ENCODE data around the gene RPL32.

The RPL32 gene

GRCh38 chr3:12797124-12797891, 44.1 kb downstream of the RPL32 start (continued):
- no peak for TF ChIP-seq ZSCAN4 (tag by site-specific recombination; IDR thresholded peaks at IDR 0.05)

- H3K36me3 ChIP-seq (ENCODE audit: control insufficient read depth in 2 of 2, insufficient read depth in 1 of 2, low read length in 2 of 2) = peaks cover 0 to 5% of the 10 kb centered on the region in 2 experiments; a peak in 1 of 3 replicates
- peak within 1 kb of the TSS; percentile 60 for H3K4me3 ChIP-seq (ENCODE audit: low read depth, low read length)
- ChIA-PET CTCF (interaction anchor here (1.0 to 1.8 kb wide), 2 partner anchors 9 to 34 kb away, joined by 4 to 5 read pairs; no protein-coding TSS in a partner anchor), POLR2A (interaction anchor here (0.6 to 1.5 kb wide), 7 partner anchors 12 to 318 kb away, joined by 3 to 8 read pairs (median 4); partner anchors contain the start of genes RAF1 and RPL32)
- no peaks in the 10 kb centered on the region for H3K4me1 ChIP-seq (ENCODE audit: control insufficient read depth, insufficient read depth, low read length)
- H3K9me3 ChIP-seq (ENCODE audit: control insufficient read depth, insufficient read depth, low read depth, low read length) = no peaks in the 10 kb centered on the region
- H3K27ac ChIP-seq (ENCODE audit: extremely low read depth, low read depth, low read length) = peak within 1 kb of the TSS; percentile 43; the same call in 1 of the 2 replicates
- TF ChIP-seq TSHZ1 (tag by site-specific recombination; IDR thresholded peaks at IDR 0.05; ENCODE audit: borderline replicate concordance) (peak; percentile 41; the same call in 1 of the 2 replicates), ZBTB26 (tag by site-specific recombination; optimal IDR thresholded peaks at IDR 0.05) (peak; percentile 79), ZBTB49 (tag by site-specific recombination; IDR thresholded peaks at IDR 0.05; ENCODE audit: low read depth) (no peak), ZNF10 (tag by site-specific recombination; IDR thresholded peaks at IDR 0.05) (0 out of 2 replicates have a peak, but pooled peaks have one; percentile 24), ZFP69B (tag by site-specific recombination; IDR thresholded peaks at IDR 0.05) (0 out of 2 replicates have a peak, but pooled peaks have one; percentile 13), ZNF600 (tag by site-specific recombination; IDR thresholded peaks at IDR 0.05) (peak; percentile 85), FEZF1 (tag by site-specific recombination; IDR thresholded peaks at IDR 0.05) (no peak), KLF7 (tag by site-specific recombination; IDR thresholded peaks at IDR 0.05; ENCODE audit: borderline replicate concordance) (0 out of 2 replicates have a peak, but pooled peaks have one; percentile 61), MZF1 (tag by site-specific recombination; IDR thresholded peaks at IDR 0.05; ENCODE audit: borderline replicate concordance) (no peak), ZNF121 (tag by site-specific recombination; IDR thresholded peaks at IDR 0.05) (peak; percentile 60), ZNF341 (tag by site-specific recombination; IDR thresholded peaks at IDR 0.05; ENCODE audit: low read depth) (peak; percentile 65), ZBTB17 (tag by site-specific recombination; IDR thresholded peaks at IDR 0.05) (peak; percentile 85), ZNF792 (tag by site-specific recombination; IDR thresholded peaks at IDR 0.05) (0 out of 2 replicates have a peak, but pooled peaks have one; percentile 30), KLF9 (tag by site-specific recombination; IDR thresholded peaks at IDR 0.05; ENCODE audit: low read depth) (peak; percentile 27), ZNF692 (tag by site-specific recombination; IDR thresholded peaks at IDR 0.05) (peak; percentile 71; the same call in 1 of the 2 replicates), ZNF580 (tag by site-specific recombination; IDR thresholded peaks at IDR 0.05) (peak; percentile 96), ZNF629 (tag by site-specific recombination; IDR thresholded peaks at IDR 0.05) (peak; percentile 55; the same call in 1 of the 2 replicates), MYNN (tag by site-specific recombination; IDR thresholded peaks at IDR 0.05; ENCODE audit: borderline replicate concordance) (peak; percentile 7; the same call in 1 of the 2 replicates)
Observed at GRCh38 chr3:12796171-12797123, 44.9 kb downstream of the RPL32 start, which contains the start of gene CAND2. Gene CAND2, plus strand, starts transcription at chr3:12796680. Its CDS starts 41 bp downstream, at chr3:12796721.
